ENCODE data around the gene ANKRD28.

DNA sequence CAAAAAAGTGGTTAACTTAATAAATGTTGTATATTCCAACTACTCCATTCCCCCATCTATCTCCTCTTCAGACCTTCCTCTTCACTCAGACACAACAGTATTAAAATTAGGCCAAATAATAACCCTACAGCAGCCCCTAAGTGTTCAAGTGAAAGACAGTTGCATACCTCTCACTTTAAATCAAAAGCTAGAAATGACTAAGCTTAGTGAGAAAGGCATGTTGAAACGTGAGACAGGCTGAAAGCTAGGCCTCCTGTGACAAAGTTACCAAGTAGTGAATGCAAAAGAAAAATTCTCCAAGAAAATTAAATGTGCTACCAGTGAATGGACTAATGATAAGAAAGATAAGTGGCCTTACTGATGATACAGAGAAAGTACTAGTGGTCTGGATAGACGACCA, 71.7 kb downstream of the ANKRD28 start:
- TF ChIP-seq CTCF (IDR thresholded peaks at IDR 0.05) (no peak), POLR2A (IDR thresholded peaks at IDR 0.05) (no peak)
